Gastroesophageal sphincter (tissue), 4 donors: ENCODE data around the gene CYP27A1. TPM values are rescaled to one million over a fixed set of nuclear protein-coding genes. Genes with fewer than 3 reads are reported as not detected.

Experiments used
- ATAC-seq: fragments of 150-250 bp; one replicate; pipeline ENCODE4 v1.9.1; 2016; ENCODE audit warnings: mild to moderate bottlenecking, moderate library complexity
- H3K27ac ChIP-seq, 4 donors: fragments of 200-600 bp; sonication (generic) in 3 of 4; 1 replicate in 3 of 4; 2 replicates in 1 of 4; pipeline ENCODE4 v1.5.1; 2016 to 2019
- H3K27me3 ChIP-seq: fragments of 200-600 bp; sonication (generic); one replicate; pipeline ENCODE4 v1.5.1; 2019
- H3K36me3 ChIP-seq, 2 donors: fragments of 200-600 bp; sonication (generic); one replicate each; pipeline ENCODE4 v1.5.1; 2019; ENCODE audit warnings: control low read depth in 1 of 2
- H3K4me1 ChIP-seq, 3 donors: fragments of 200-600 bp; sonication (generic); 1 replicate in 2 of 3; 2 replicates in 1 of 3; pipeline ENCODE4 v1.5.1; 2016 to 2019; ENCODE audit warnings: control low read depth in 2 of 3
- H3K4me3 ChIP-seq, 2 donors: fragments of 200-600 bp; sonication (generic); one replicate each; pipeline ENCODE4 v1.5.1; 2019; ENCODE audit warnings: mild to moderate bottlenecking in 1 of 2, moderate library complexity in 1 of 2
- H3K9me3 ChIP-seq, 3 donors: fragments of 200-600 bp; sonication (generic); one replicate each; pipeline ENCODE4 v1.5.1; 2017 to 2019; ENCODE audit warnings: control low read depth in 2 of 3
- CTCF ChIP-seq, 4 experiments: fragments of 200-600 bp in 2 of 4; fragments of 450-650 bp in 2 of 4; sonication (generic) in 1 of 4; IDR thresholded peaks; one replicate each; pipeline ENCODE4 v1.5.1; 2017 to 2019; ENCODE audit warnings: antibody characterized with exemption in 4 of 4, mild to moderate bottlenecking in 2 of 4, moderate library complexity in 2 of 4
- EP300 ChIP-seq: sonication (generic); formaldehyde crosslinking; IDR thresholded peaks from one replicate; pipeline ENCODE4 v1.6.1; 2017; ENCODE audit warnings: antibody characterized with exemption, mild to moderate bottlenecking
- POLR2A ChIP-seq, 2 donors: fragments of 450-650 bp; IDR thresholded peaks; one replicate each; pipeline ENCODE4 v1.6.1; 2017; ENCODE audit warnings: antibody characterized with exemption in 2 of 2, mild to moderate bottlenecking in 2 of 2, moderate library complexity in 1 of 2
- POLR2AphosphoS5 ChIP-seq: sonication (generic); formaldehyde crosslinking; IDR thresholded peaks from one replicate; pipeline ENCODE4 v1.6.1; 2017; ENCODE audit warnings: antibody characterized with exemption
- WGBS, 2 donors: methylation state at CpG; one replicate each; pipeline ENCODE4 v1.1.5; 2018; ENCODE audit warnings: low coverage in 1 of 2; 5-methylcytosine and 5-hydroxymethylcytosine counted together
- total RNA-seq, 4 donors: library from RNA; depleted of rRNA; stranded (reverse); fragments of >200 nt; gene quantifications; one replicate each; pipeline ENCODE4 v1.1.0, GENCODE V29; 2016

The CYP27A1 gene
- total RNA-seq, 4 donors from 2014 or later = 20.9 to 29.0 (median 23.5) TPM

- no peak overlapping the region for H3K4me3 ChIP-seq
- peaks cover 0 to 6% (median 0%) of the 10 kb centered on the region in 3 donors for H3K9me3 ChIP-seq
- TF ChIP-seq CTCF (IDR thresholded peaks at IDR 0.05) (no peak), POLR2AphosphoS5 (no peak), POLR2A (IDR thresholded peaks at IDR 0.05) (no peak), EP300 (no peak)
- H3K4me1 ChIP-seq = peaks cover 0 to 18% (median 6%) of the 10 kb centered on the region in 3 donors
- H3K36me3 ChIP-seq = no peaks in the 10 kb centered on the region
- H3K27ac ChIP-seq = peak overlapping the region in 3 of 4 donors; percentile 54 to 70 (median 60)
- peak; percentile 78 for ATAC-seq
- H3K27me3 ChIP-seq = peaks cover 73% of the 10 kb centered on the region
- 30 to 35% methylated on average over 2 to 3 of the region's 3 CpGs for WGBS, 2 donors
These were observed 50.6 kb downstream of the CYP27A1 start for GRCh38 chr2:218832520-218832919.

DNA sequence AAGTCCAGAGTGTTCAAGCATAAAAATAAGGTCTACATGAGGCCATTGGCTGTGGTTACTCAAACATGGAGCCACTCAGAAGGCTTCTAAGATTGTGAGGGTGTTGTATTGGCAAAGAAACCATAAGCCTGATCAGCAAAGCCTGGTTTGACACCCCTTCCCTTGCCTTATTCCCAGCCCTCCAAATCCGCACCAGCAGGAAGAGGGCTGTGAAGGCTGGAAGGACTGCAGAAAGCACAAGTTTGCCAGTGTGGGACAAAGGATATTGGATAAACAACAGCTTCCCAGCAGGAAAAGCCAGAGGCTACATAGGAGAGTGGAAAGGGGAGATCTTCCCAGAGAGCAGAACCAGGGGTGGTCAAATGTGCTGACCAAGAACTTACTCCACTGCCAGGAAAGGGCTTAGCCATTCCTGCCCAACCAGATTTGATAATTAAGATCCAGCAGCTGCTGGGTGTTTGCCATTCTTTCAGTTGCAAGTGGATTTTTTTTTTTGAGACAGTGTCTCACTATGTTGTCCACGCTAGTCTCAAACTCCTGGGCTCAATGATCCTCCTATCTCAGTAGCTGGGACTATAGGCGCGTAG lies 51.2 kb downstream of the CYP27A1 start:
- ATAC-seq = no peak
- Histone ChIP-seq H3K9me3 (peaks cover 0 to 12% (median 0%) of the 10 kb centered on the region in 3 donors), H3K27ac (peak overlapping the region in 3 of 4 donors; percentile 22 to 54 (median 36)), H3K4me1 (peaks cover 0 to 18% (median 6%) of the 10 kb centered on the region in 3 donors), H3K4me3 (no peak overlapping the region), H3K36me3 (no peaks in the 10 kb centered on the region), H3K27me3 (peaks cover 67% of the 10 kb centered on the region)
- no peak for TF ChIP-seq POLR2A (IDR thresholded peaks at IDR 0.05)
- 49 to 77% methylated on average over 2 to 3 of the region's 4 CpGs for WGBS, 2 donors

DNA sequence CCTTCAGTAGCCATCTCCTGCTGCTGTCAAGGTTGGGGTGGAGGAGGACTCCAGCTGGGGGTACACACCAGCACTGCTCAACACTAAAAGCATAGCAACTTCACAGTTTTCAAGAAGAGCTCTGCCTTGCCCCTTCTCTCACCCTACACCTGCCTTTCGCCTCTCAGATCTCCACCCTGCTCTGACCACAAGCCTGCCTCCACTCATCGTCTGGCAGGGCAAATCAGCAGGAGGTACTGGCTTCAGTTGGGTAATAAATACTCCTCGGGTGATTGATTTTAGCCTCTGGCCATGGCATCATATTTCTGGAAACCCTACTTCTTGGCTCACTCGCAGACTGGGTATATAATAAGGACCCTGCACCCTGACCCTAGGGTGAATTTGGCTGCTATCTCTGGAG lies 52.7 kb downstream of the CYP27A1 start:
- H3K36me3 ChIP-seq = no peaks in the 10 kb centered on the region
- H3K4me3 ChIP-seq = no peak overlapping the region
- peaks cover 0 to 13% (median 0%) of the 10 kb centered on the region in 3 donors for H3K9me3 ChIP-seq
- peaks cover 65% of the 10 kb centered on the region for H3K27me3 ChIP-seq
- no peak overlapping the region for H3K27ac ChIP-seq
- ATAC-seq = no peak
- peaks cover 0 to 18% (median 5%) of the 10 kb centered on the region in 3 donors for H3K4me1 ChIP-seq
- 63 to 65% methylated on average over 3 to 4 of the region's 4 CpGs for WGBS, 2 donors
- TF ChIP-seq POLR2AphosphoS5 (no peak), EP300 (no peak), CTCF (IDR thresholded peaks at IDR 0.05) (no peak), POLR2A (IDR thresholded peaks at IDR 0.05) (no peak)

GRCh38 chr2:218837495-218837894 lies 55.5 kb downstream of the CYP27A1 start:
- H3K27me3 ChIP-seq = peaks cover 38% of the 10 kb centered on the region
- H3K36me3 ChIP-seq = no peaks in the 10 kb centered on the region
- 78 to 83% methylated on average over 2 of the region's 2 CpGs for WGBS, 2 donors
- TF ChIP-seq POLR2AphosphoS5 (no peak), CTCF (IDR thresholded peaks at IDR 0.05) (no peak), POLR2A (IDR thresholded peaks at IDR 0.05) (no peak), EP300 (no peak)
- no peak overlapping the region for H3K27ac ChIP-seq
- H3K4me1 ChIP-seq = peaks cover 0 to 8% (median 0%) of the 10 kb centered on the region in 3 donors
- H3K4me3 ChIP-seq = no peak overlapping the region
- ATAC-seq = no peak
- H3K9me3 ChIP-seq = peaks cover 0 to 13% (median 0%) of the 10 kb centered on the region in 3 donors

DNA sequence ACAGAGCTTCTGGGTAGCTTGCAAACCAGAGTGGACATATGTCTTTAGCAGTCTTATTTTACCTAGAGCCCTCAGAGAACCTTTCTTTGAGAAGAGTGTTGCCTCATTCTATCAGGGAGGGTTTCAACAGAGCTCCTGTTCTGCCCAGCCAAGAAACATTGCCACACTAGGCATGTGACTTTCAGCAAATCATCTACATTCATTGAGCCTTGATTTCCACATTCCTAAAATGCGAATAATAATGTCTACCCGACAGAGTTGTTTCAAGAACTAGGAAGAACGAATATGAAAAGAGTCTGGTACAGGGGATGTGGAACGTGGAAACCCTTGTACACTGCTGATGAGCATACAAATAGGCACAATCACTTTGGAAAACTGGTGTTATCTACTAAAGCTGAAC lies 57.5 kb downstream of the CYP27A1 start:
- no peak overlapping the region for H3K27ac ChIP-seq
- H3K36me3 ChIP-seq = no peaks in the 10 kb centered on the region
- no peak for TF ChIP-seq EP300
- no peak for TF ChIP-seq CTCF (IDR thresholded peaks at IDR 0.05)
- TF ChIP-seq POLR2AphosphoS5 = no peak
- no peak for TF ChIP-seq POLR2A (IDR thresholded peaks at IDR 0.05)
- ATAC-seq = no peak
- H3K27me3 ChIP-seq = peaks cover 28% of the 10 kb centered on the region
- peaks cover 0 to 13% (median 0%) of the 10 kb centered on the region in 3 donors for H3K9me3 ChIP-seq
- no peak overlapping the region for H3K4me3 ChIP-seq
- no peaks in the 10 kb centered on the region for H3K4me1 ChIP-seq
- WGBS, 2 donors = 81 to 86% methylated on average over 4 of the region's 4 CpGs
